Measurements from ENCODE around the gene OR9A4.

OR9A4 gene

GRCh38 chr7:141949021-141949420 lies 32.8 kb downstream of the OR9A4 start:
- no peak for DNase-seq

- DNase-seq: no peak
Measured at GRCh38 chr7:141949451-141949850, 33.3 kb downstream of the OR9A4 start.

- DNase-seq: no peak
Measured at GRCh38 chr7:141949911-141950310, 33.7 kb downstream of the OR9A4 start.

GRCh38 chr7:141950806-141951205 lies 34.6 kb downstream of the OR9A4 start:
- DNase-seq: no peak

- no peak for DNase-seq
Measured at GRCh38 chr7:141952461-141952860, 36.3 kb downstream of the OR9A4 start.

- no peak for DNase-seq
Measured at GRCh38 chr7:141954334-141954733, 38.1 kb downstream of the OR9A4 start.

- DNase-seq: no peak
Measured at GRCh38 chr7:141956084-141956483, 39.9 kb downstream of the OR9A4 start.

- DNase-seq: no peak
Measured at GRCh38 chr7:141960687-141961422, 44.7 kb downstream of the OR9A4 start.
